ENCODE results near the gene SDK1.

Gene SDK1

DNA sequence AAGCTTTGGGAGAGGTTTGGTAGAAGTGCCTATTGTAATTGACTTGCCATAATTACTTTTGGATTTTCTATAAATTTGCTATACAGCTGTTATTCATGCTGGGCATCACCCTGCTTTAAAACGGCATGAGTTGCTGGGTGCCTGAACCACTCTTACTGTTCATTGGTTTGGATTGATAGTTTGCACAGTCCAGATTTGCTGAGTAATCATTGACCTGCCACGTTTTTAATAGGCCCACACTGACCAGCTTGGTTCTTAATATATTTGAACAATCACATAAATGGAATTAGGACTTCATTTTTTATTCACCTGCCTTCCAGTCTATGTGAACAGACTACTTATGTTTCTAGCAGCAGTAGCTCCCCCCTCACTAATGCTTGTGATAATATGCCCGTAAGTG lies 630.8 kb downstream of the SDK1 start (continued):
- TF ChIP-seq ZNF23 (tag by site-specific recombination; IDR thresholded peaks at IDR 0.05; ENCODE audit: borderline replicate concordance) (no peak), ZSCAN16 (tag by site-specific recombination; IDR thresholded peaks at IDR 0.05) (no peak), YY1 (tag by site-specific recombination; IDR thresholded peaks at IDR 0.05) (no peak), ZNF629 (tag by site-specific recombination; IDR thresholded peaks at IDR 0.05) (no peak), ZNF600 (tag by site-specific recombination; IDR thresholded peaks at IDR 0.05) (no peak), ZIC2 (tag by site-specific recombination; IDR thresholded peaks at IDR 0.05) (no peak), ZFP41 (tag by site-specific recombination; IDR thresholded peaks at IDR 0.05; ENCODE audit: borderline replicate concordance) (no peak)
- TF ChIP-seq, protein P1, sequence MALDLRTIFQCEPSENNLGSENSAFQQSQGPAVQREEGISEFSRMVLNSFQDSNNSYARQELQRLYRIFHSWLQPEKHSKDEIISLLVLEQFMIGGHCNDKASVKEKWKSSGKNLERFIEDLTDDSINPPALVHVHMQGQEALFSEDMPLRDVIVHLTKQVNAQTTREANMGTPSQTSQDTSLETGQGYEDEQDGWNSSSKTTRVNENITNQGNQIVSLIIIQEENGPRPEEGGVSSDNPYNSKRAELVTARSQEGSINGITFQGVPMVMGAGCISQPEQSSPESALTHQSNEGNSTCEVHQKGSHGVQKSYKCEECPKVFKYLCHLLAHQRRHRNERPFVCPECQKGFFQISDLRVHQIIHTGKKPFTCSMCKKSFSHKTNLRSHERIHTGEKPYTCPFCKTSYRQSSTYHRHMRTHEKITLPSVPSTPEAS (tag by site-specific recombination; IDR thresholded peaks at IDR 0.05) = no peak

DNA sequence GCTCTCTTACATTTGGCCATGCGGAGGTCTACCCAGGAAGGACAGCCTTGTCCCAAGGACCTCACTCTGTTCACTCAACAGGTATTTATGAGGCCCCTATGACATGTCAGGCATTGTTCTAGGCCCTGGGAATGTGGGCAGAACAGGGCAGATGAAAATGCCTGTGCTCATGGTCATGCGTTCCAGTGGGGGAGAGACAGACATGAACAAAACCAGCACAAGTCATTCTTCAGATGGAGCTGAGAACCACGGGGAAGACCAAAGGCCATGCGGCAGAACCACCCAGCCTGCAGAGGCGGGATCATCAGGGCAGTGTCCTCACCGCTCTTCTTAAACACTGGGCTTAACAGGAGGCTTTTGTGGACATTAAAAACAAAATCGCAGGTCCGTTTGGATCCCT lies 636.1 kb downstream of the SDK1 start:
- H3K9me3 ChIP-seq (ENCODE audit: control insufficient read depth, insufficient read depth, low read depth, low read length) = no peaks in the 10 kb centered on the region
- ChIA-PET POLR2A (no interaction called here), CTCF (no interaction called here)
- no peaks in the 10 kb centered on the region for H3K36me3 ChIP-seq (ENCODE audit: control insufficient read depth in 2 of 2, insufficient read depth in 1 of 2, low read length in 2 of 2)
- TF ChIP-seq ZNF670 (tag by site-specific recombination; IDR thresholded peaks at IDR 0.05; ENCODE audit: low read depth) (no peak), ZNF211 (tag by site-specific recombination; IDR thresholded peaks at IDR 0.05; ENCODE audit: low read depth) (no peak), ZNF621 (tag by site-specific recombination; IDR thresholded peaks at IDR 0.05) (no peak), ZNF660 (tag by site-specific recombination; IDR thresholded peaks at IDR 0.05) (no peak), ZNF837 (tag by site-specific recombination; IDR thresholded peaks at IDR 0.05) (no peak), ZNF843 (tag by site-specific recombination; IDR thresholded peaks at IDR 0.05) (no peak), ZNF366 (tag by site-specific recombination; conservative IDR thresholded peaks at IDR 0.05) (no peak), ZBTB20 (tag by site-specific recombination; IDR thresholded peaks at IDR 0.05) (no peak), ZNF433 (tag by site-specific recombination; IDR thresholded peaks at IDR 0.05; ENCODE audit: low read depth) (no peak), ZNF629 (tag by site-specific recombination; IDR thresholded peaks at IDR 0.05) (no peak), ZNF501 (tag by site-specific recombination; IDR thresholded peaks at IDR 0.05) (no peak), ZNF548 (tag by site-specific recombination; IDR thresholded peaks at IDR 0.05) (no peak), ZNF624 (tag by site-specific recombination; IDR thresholded peaks at IDR 0.05) (no peak)
- TF ChIP-seq, protein P2, sequence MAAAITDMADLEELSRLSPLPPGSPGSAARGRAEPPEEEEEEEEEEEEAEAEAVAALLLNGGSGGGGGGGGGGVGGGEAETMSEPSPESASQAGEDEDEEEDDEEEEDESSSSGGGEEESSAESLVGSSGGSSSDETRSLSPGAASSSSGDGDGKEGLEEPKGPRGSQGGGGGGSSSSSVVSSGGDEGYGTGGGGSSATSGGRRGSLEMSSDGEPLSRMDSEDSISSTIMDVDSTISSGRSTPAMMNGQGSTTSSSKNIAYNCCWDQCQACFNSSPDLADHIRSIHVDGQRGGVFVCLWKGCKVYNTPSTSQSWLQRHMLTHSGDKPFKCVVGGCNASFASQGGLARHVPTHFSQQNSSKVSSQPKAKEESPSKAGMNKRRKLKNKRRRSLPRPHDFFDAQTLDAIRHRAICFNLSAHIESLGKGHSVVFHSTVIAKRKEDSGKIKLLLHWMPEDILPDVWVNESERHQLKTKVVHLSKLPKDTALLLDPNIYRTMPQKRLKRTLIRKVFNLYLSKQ (tag by site-specific recombination; IDR thresholded peaks at IDR 0.05; ENCODE audit: borderline replicate concordance) = no peak
- TF ChIP-seq, protein P3, sequence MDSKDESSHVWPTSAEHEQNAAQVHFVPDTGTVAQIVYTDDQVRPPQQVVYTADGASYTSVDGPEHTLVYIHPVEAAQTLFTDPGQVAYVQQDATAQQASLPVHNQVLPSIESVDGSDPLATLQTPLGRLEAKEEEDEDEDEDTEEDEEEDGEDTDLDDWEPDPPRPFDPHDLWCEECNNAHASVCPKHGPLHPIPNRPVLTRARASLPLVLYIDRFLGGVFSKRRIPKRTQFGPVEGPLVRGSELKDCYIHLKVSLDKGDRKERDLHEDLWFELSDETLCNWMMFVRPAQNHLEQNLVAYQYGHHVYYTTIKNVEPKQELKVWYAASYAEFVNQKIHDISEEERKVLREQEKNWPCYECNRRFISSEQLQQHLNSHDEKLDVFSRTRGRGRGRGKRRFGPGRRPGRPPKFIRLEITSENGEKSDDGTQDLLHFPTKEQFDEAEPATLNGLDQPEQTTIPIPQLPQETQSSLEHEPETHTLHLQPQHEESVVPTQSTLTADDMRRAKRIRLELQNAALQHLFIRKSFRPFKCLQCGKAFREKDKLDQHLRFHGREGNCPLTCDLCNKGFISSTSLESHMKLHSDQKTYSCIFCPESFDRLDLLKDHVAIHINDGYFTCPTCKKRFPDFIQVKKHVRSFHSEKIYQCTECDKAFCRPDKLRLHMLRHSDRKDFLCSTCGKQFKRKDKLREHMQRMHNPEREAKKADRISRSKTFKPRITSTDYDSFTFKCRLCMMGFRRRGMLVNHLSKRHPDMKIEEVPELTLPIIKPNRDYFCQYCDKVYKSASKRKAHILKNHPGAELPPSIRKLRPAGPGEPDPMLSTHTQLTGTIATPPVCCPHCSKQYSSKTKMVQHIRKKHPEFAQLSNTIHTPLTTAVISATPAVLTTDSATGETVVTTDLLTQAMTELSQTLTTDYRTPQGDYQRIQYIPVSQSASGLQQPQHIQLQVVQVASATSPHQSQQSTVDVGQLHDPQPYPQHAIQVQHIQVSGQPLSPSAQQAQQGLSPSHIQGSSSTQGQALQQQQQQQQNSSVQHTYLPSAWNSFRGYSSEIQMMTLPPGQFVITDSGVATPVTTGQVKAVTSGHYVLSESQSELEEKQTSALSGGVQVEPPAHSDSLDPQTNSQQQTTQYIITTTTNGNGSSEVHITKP (tag by site-specific recombination; IDR thresholded peaks at IDR 0.05) = no peak
- TF ChIP-seq, protein P4, sequence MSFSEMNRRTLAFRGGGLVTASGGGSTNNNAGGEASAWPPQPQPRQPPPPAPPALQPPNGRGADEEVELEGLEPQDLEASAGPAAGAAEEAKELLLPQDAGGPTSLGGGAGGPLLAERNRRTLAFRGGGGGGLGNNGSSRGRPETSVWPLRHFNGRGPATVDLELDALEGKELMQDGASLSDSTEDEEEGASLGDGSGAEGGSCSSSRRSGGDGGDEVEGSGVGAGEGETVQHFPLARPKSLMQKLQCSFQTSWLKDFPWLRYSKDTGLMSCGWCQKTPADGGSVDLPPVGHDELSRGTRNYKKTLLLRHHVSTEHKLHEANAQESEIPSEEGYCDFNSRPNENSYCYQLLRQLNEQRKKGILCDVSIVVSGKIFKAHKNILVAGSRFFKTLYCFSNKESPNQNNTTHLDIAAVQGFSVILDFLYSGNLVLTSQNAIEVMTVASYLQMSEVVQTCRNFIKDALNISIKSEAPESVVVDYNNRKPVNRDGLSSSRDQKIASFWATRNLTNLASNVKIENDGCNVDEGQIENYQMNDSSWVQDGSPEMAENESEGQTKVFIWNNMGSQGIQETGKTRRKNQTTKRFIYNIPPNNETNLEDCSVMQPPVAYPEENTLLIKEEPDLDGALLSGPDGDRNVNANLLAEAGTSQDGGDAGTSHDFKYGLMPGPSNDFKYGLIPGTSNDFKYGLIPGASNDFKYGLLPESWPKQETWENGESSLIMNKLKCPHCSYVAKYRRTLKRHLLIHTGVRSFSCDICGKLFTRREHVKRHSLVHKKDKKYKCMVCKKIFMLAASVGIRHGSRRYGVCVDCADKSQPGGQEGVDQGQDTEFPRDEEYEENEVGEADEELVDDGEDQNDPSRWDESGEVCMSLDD (tag by site-specific recombination; IDR thresholded peaks at IDR 0.05) = no peak
- TF ChIP-seq, protein P5, sequence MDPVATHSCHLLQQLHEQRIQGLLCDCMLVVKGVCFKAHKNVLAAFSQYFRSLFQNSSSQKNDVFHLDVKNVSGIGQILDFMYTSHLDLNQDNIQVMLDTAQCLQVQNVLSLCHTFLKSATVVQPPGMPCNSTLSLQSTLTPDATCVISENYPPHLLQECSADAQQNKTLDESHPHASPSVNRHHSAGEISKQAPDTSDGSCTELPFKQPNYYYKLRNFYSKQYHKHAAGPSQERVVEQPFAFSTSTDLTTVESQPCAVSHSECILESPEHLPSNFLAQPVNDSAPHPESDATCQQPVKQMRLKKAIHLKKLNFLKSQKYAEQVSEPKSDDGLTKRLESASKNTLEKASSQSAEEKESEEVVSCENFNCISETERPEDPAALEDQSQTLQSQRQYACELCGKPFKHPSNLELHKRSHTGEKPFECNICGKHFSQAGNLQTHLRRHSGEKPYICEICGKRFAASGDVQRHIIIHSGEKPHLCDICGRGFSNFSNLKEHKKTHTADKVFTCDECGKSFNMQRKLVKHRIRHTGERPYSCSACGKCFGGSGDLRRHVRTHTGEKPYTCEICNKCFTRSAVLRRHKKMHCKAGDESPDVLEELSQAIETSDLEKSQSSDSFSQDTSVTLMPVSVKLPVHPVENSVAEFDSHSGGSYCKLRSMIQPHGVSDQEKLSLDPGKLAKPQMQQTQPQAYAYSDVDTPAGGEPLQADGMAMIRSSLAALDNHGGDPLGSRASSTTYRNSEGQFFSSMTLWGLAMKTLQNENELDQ (tag by site-specific recombination; IDR thresholded peaks at IDR 0.05; ENCODE audit: low read depth) = no peak
- no peaks in the 10 kb centered on the region for H3K4me1 ChIP-seq (ENCODE audit: control insufficient read depth, insufficient read depth, low read length)
- no peak overlapping the region for H3K27ac ChIP-seq (ENCODE audit: extremely low read depth, low read depth, low read length)
- H3K4me3 ChIP-seq (ENCODE audit: low read depth, low read length) = no peak overlapping the region

Measured in HEK293 (cell line).